Subcutaneous preadipocyte (primary cell): ENCODE data around the gene SLC10A3. TPM values are rescaled to one million over a fixed set of nuclear protein-coding genes. Genes with fewer than 3 reads are reported as not detected.

Experiments used
- small RNA-seq: library from RNA; depleted of rRNA; stranded (forward); fragments of <200 nt; gene quantifications from one replicate; pipeline ENCODE3, GENCODE V24; 2012
- total RNA-seq: library from RNA; depleted of rRNA; stranded (reverse); fragments of >200 nt; gene quantifications from 2 replicates; pipeline ENCODE4 v1.2.3, GENCODE V29; 2012

SLC10A3 gene
- total RNA-seq: 28.0 and 28.7 TPM in 2 replicates

GRCh38 chrX:154490414-154491083, at the start of gene SLC10A3:
SLC10A3 (minus strand) TSS chrX:154490629; CDS start chrX:154488940, 1,689 bp downstream.

GRCh38 chrX:154515966-154516655, 25.7 kb upstream of the SLC10A3 start, which contains the start of gene FAM3A:
FAM3A (minus strand) TSS chrX:154516232; CDS start chrX:154515772, 460 bp downstream.

GRCh38 chrX:154486396-154487207, 3.8 kb downstream of the SLC10A3 start, which contains the start of gene UBL4A:
UBL4A (minus strand) TSS chrX:154486615; CDS start chrX:154486584, 31 bp downstream.

GRCh38 chrX:154478728-154479622, 11.5 kb downstream of the SLC10A3 start, which contains the start of gene LAGE3:
LAGE3 (minus strand) TSS chrX:154479281; CDS start chrX:154478915, 366 bp downstream.

GRCh38 chrX:154458116-154458953, 32.1 kb downstream of the SLC10A3 start, which contains the start of gene PLXNA3:
PLXNA3 (plus strand) TSS chrX:154458281; CDS start chrX:154460184, 1,903 bp downstream.

GRCh38 chrX:154443992-154444754, 46.3 kb downstream of the SLC10A3 start, which contains the start of gene FAM50A:
FAM50A (plus strand) TSS chrX:154444141; CDS start chrX:154444236, 95 bp downstream.

Small RNA genes lying within 50 kb of the gene (small RNA-seq; reads per million reads assigned to genes)
- 0.16 reads per million for gene MIR6858
- not detected for gene RN7SL697P

Other genes starting within 250 kb of the SLC10A3 start
- gene OPN1MW3, start 233.0 kb downstream of the SLC10A3 start, total RNA-seq: not detected in 2 replicates
- gene TEX28, start 195.5 kb downstream of the SLC10A3 start, total RNA-seq: not detected in 2 replicates
- gene TKTL1, start 194.8 kb downstream of the SLC10A3 start, total RNA-seq: not detected in 2 replicates
- gene FLNA, start 116.0 kb downstream of the SLC10A3 start, total RNA-seq: 1,220 and 1,461 TPM in 2 replicates
- gene EMD, start 111.3 kb downstream of the SLC10A3 start, total RNA-seq: 32.7 and 38.5 TPM in 2 replicates
- 1,085 and 1,649 TPM in 2 replicates for gene RPL10, start 92.3 kb downstream of the SLC10A3 start, total RNA-seq
- 18.0 and 28.2 TPM in 2 replicates for gene DNASE1L1, start 81.4 kb downstream of the SLC10A3 start, total RNA-seq
- 18.4 and 20.9 TPM in 2 replicates for gene TAFAZZIN, start 79.1 kb downstream of the SLC10A3 start, total RNA-seq
- 35.6 and 39.3 TPM in 2 replicates for gene ATP6AP1, start 62.0 kb downstream of the SLC10A3 start, total RNA-seq
- 63.2 and 69.0 TPM in 2 replicates for gene GDI1, start 53.5 kb downstream of the SLC10A3 start, total RNA-seq
- gene FAM50A, start 46.5 kb downstream of the SLC10A3 start, total RNA-seq: 34.9 and 35.2 TPM in 2 replicates
- 13.2 and 16.2 TPM in 2 replicates for gene PLXNA3, start 32.3 kb downstream of the SLC10A3 start, total RNA-seq
- 9.0 and 9.2 TPM in 2 replicates for gene LAGE3, start 11.3 kb downstream of the SLC10A3 start, total RNA-seq
- 37.5 and 37.7 TPM in 2 replicates for gene UBL4A, start 4.0 kb downstream of the SLC10A3 start, total RNA-seq
- gene FAM3A, start 25.6 kb upstream of the SLC10A3 start, total RNA-seq: 23.3 and 25.0 TPM in 2 replicates
- 145 and 151 TPM in 2 replicates for gene G6PD, start 56.2 kb upstream of the SLC10A3 start, total RNA-seq
- 17.2 and 19.8 TPM in 2 replicates for gene IKBKG, start 57.0 kb upstream of the SLC10A3 start, total RNA-seq
- gene CTAG1A, start 94.5 kb upstream of the SLC10A3 start, total RNA-seq: not detected in 2 replicates
- gene CTAG1B, start 128.7 kb upstream of the SLC10A3 start, total RNA-seq: not detected in 2 replicates
- gene CTAG2, start 162.9 kb upstream of the SLC10A3 start, total RNA-seq: not detected in 2 replicates